ENCODE measurements around the gene SPRR2B.
"Not testable (repeated sequence)": the region's sequence is repeated elsewhere in the genome, so short reads cannot be mapped to it uniquely, and the experiment has no call there.

SPRR2B gene

DNA sequence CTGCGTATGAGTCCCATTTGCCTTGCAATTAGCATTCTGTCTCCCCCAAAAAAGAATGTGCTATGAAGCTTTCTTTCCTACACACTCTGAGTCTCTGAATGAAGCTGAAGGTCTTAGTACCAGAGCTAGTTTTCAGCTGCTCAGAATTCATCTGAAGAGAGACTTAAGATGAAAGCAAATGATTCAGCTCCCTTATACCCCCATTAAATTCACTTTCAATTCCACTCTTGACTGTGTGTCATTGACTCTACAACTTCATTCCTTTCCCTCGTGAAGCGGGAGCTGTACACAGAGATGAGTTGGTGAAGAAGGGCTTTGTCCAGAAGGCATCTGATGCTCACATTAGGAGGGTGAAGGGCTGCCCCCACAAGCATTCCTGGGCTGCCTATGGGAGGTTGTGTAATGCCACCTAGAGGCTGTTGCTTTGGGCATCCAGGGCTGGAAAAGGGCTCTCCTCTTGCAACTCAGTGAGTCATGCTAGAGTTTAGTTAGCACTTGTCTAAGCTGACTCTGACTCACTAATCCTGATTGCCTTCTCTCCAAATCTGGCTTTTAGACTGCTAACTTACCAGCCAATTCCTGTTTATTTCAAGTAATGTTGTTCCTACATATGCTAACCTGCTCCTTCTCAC is 38.6 kb downstream of the SPRR2B start:
- DNase-seq: no peak

DNA sequence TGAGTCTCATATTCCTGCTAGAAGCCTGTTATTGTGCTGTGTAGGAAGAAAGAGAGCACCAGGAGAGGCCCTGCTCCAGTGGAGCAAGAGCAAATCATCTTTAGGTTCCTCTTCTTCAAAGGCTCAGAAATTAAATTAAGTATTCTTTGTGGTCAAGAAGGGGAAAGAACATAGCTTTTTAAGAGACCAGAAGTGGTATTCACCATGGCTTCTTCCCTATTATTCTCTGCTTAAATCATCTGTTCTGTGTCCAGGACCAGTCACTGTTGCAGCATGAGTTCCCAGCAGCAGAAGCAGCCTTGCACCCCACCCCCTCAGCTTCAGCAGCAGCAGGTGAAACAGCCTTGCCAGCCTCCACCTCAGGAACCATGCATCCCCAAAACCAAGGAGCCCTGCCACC is 39.3 kb downstream of the SPRR2B start:
- DNase-seq: no peak

DNA sequence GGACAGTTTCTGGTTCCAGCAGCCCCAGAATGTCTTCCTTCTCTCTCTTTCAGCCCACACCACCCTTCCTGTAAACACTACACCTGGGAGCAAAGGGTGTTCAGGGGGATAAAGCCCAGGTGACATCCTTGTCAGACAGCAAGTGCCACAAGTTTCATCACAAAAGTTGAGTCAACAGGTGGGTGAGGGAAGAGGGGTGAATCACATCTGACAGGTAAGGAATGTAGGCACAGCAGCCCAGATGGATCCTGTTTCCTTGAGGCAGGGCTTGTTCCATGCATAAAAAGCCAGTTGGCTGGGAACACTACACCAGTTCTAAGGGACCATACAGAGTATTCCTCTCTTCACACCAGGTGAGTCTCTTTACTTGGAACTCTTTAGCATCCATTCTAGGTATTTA is 40.5 kb downstream of the SPRR2B start, which contains the start of gene SPRR1B:
TSS of gene SPRR1B (plus strand) at position 309 of the 400 bp plus-strand sequence. CDS start 1,143 bp downstream, outside the sequence.
- no peak for DNase-seq

DNA sequence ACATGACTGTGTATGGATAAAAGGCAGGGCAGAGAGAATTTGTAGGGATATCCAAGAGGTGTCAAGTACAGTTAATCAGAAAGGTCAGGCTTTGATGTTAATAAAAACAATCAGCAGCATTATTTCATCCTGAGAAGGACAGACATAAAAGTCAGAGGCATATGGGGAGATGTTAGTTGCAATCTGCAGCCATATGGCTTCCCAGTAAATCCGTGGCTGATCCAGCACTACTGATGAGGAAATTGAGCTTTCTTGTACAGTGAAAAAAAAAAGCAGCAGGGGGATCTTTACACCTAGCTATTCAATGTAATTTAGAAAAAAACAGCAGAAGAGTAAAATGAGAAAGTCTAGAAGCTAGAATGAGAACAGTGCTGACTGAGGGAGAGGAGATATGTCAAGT is 42.6 kb downstream of the SPRR2B start:
- no peak for DNase-seq

DNA sequence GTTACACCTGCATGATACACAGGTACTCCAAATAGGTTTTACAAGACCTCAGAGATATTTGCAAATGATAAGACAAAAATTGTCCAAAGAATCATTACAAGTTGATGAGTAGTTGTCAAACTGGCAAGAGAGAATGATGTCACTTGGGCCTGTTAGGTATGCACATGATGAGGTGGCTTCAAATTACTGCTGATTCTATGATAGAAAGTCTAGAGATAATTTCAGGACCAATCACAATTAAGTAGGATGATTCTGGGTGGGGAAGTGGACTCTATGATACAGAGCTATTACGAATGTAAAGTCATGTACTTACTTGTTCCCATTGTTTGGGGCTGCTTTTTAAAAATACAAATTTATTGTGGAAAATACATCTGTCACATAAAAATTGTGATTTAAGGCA is 45.6 kb downstream of the SPRR2B start:
- no peak for DNase-seq

GRCh38 chr1:153024413-153024812 is 47.0 kb downstream of the SPRR2B start:
- DNase-seq: no peak

DNA sequence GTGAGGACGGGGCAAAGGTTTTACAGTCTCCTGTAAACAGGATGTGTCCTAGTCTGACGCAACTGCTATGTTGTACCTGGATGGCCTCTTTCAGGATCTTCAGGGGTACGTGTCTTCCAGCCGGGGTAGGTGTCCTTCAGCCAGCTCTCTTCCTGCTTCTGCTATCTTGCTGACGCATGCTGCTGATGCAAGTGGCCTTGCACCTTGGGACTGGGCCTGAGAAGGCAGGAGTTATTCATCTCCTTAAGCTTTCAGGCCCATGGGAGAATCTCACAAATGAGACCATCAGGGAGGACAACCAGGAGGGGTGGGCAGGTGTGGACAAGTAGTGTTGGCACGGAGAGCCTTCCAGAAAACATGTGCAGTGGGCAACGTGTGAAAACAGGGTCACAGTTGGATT is 48.3 kb downstream of the SPRR2B start:
- no peak for DNase-seq

GRCh38 chr1:153022340-153022739 is 49.1 kb downstream of the SPRR2B start:
- DNase-seq: not testable (repeated sequence)

- DNase-seq: not testable (repeated sequence)
These were observed 49.6 kb downstream of the SPRR2B start for GRCh38 chr1:153021829-153022228.

Data from activated CD4-positive, alpha-beta T cell treated with anti-CD3 and anti-CD28 coated beads for 1 hour (primary cell).